ENCODE results near the gene TTC33.

TTC33 gene

GRCh38 chr5:40547557-40547956, 208.2 kb downstream of the TTC33 start:
- Histone ChIP-seq H3K27ac (ENCODE audit: low read length) (no peak overlapping the region), H3K36me3 (replicated peaks; ENCODE audit: low read depth, low read length) (no peaks in the 10 kb centered on the region), H3K4me1 (ENCODE audit: low read length) (no peaks in the 10 kb centered on the region), H2AFZ (ENCODE audit: low read depth, low read length) (no peak overlapping the region), H3K4me3 (ENCODE audit: low read length) (no peak overlapping the region), H4K20me1 (ENCODE audit: insufficient read depth, low read length) (no peaks in the 10 kb centered on the region), H3K9me3 (ENCODE audit: insufficient read depth, low read length) (no peaks in the 10 kb centered on the region), H3K79me2 (ENCODE audit: low read length) (no peaks in the 10 kb centered on the region), H3K9ac (ENCODE audit: low read length) (no peak overlapping the region), H3K4me2 (ENCODE audit: low read length) (no peak overlapping the region), H3K27me3 (ENCODE audit: low read depth, low read length) (no peaks in the 10 kb centered on the region)
- no peak for TF ChIP-seq EZH2phosphoT487 (IDR thresholded peaks at IDR 0.05; ENCODE audit: low read depth)
- TF ChIP-seq CTCF (IDR thresholded peaks at IDR 0.05; ENCODE audit: low read depth, low read length): no peak

GRCh38 chr5:40540301-40540700, 215.5 kb downstream of the TTC33 start:
- Histone ChIP-seq H4K20me1 (ENCODE audit: insufficient read depth, low read length) (no peaks in the 10 kb centered on the region), H3K27me3 (ENCODE audit: low read depth, low read length) (no peaks in the 10 kb centered on the region), H2AFZ (ENCODE audit: low read depth, low read length) (no peak overlapping the region), H3K36me3 (replicated peaks; ENCODE audit: low read depth, low read length) (no peaks in the 10 kb centered on the region), H3K4me2 (ENCODE audit: low read length) (no peak overlapping the region), H3K9me3 (ENCODE audit: insufficient read depth, low read length) (no peaks in the 10 kb centered on the region), H3K4me3 (ENCODE audit: low read length) (no peak overlapping the region), H3K27ac (ENCODE audit: low read length) (no peak overlapping the region), H3K4me1 (ENCODE audit: low read length) (no peaks in the 10 kb centered on the region), H3K79me2 (ENCODE audit: low read length) (no peaks in the 10 kb centered on the region), H3K9ac (ENCODE audit: low read length) (no peak overlapping the region)
- TF ChIP-seq EZH2phosphoT487 (IDR thresholded peaks at IDR 0.05; ENCODE audit: low read depth) (no peak), CTCF (IDR thresholded peaks at IDR 0.05; ENCODE audit: low read depth, low read length) (no peak)

GRCh38 chr5:40524677-40525076, 231.1 kb downstream of the TTC33 start:
- no peak overlapping the region for H2AFZ ChIP-seq (ENCODE audit: low read depth, low read length)
- no peaks in the 10 kb centered on the region for H3K27me3 ChIP-seq (ENCODE audit: low read depth, low read length)
- H3K9ac ChIP-seq (ENCODE audit: low read length): no peak overlapping the region
- no peak overlapping the region for H3K4me2 ChIP-seq (ENCODE audit: low read length)
- H3K27ac ChIP-seq (ENCODE audit: low read length): no peak overlapping the region
- no peaks in the 10 kb centered on the region for H3K36me3 ChIP-seq (replicated peaks; ENCODE audit: low read depth, low read length)
- no peaks in the 10 kb centered on the region for H4K20me1 ChIP-seq (ENCODE audit: insufficient read depth, low read length)
- TF ChIP-seq CTCF (IDR thresholded peaks at IDR 0.05; ENCODE audit: low read depth, low read length) (no peak), EZH2phosphoT487 (IDR thresholded peaks at IDR 0.05; ENCODE audit: low read depth) (no peak)
- H3K9me3 ChIP-seq (ENCODE audit: insufficient read depth, low read length): no peaks in the 10 kb centered on the region
- H3K79me2 ChIP-seq (ENCODE audit: low read length): no peaks in the 10 kb centered on the region
- no peak overlapping the region for H3K4me3 ChIP-seq (ENCODE audit: low read length)
- peaks cover 9% of the 10 kb centered on the region for H3K4me1 ChIP-seq (ENCODE audit: low read length)

- no peak overlapping the region for H3K9ac ChIP-seq (ENCODE audit: low read length)
- H3K4me1 ChIP-seq (ENCODE audit: low read length): no peaks in the 10 kb centered on the region
- H3K27me3 ChIP-seq (ENCODE audit: low read depth, low read length): no peaks in the 10 kb centered on the region
- H2AFZ ChIP-seq (ENCODE audit: low read depth, low read length): no peak overlapping the region
- no peaks in the 10 kb centered on the region for H3K9me3 ChIP-seq (ENCODE audit: insufficient read depth, low read length)
- H3K36me3 ChIP-seq (replicated peaks; ENCODE audit: low read depth, low read length): no peaks in the 10 kb centered on the region
- no peak overlapping the region for H3K4me3 ChIP-seq (ENCODE audit: low read length)
- no peak overlapping the region for H3K4me2 ChIP-seq (ENCODE audit: low read length)
- no peaks in the 10 kb centered on the region for H4K20me1 ChIP-seq (ENCODE audit: insufficient read depth, low read length)
- no peaks in the 10 kb centered on the region for H3K79me2 ChIP-seq (ENCODE audit: low read length)
- no peak overlapping the region for H3K27ac ChIP-seq (ENCODE audit: low read length)
- TF ChIP-seq EZH2phosphoT487 (IDR thresholded peaks at IDR 0.05; ENCODE audit: low read depth) (no peak), CTCF (IDR thresholded peaks at IDR 0.05; ENCODE audit: low read depth, low read length) (no peak)
Observed at GRCh38 chr5:40521925-40522324, 233.8 kb downstream of the TTC33 start.

Measured in OCI-LY3 (cell line).